GM21723 (cell line): ENCODE measurements around the gene KCNQ5.
"Not testable (repeated sequence)": the region's sequence is repeated elsewhere in the genome, so short reads cannot be mapped to it uniquely, and the experiment has no call there.

Source experiments
- ATAC-seq: cut with Tn5 transposase; IDR thresholded peaks from one replicate; pipeline ENCODE4 v1.9.1; 2021; ENCODE audit warnings: mild to moderate bottlenecking, moderate library complexity; ENCODE audit not compliant: unreplicated experiment

Gene KCNQ5

GRCh38 chr6:72890671-72891070 lies 268.8 kb downstream of the KCNQ5 start:
- ATAC-seq, result no peak

GRCh38 chr6:72892901-72893300 lies 271.0 kb downstream of the KCNQ5 start:
- ATAC-seq, result no peak

- ATAC-seq, result no peak
Observed at GRCh38 chr6:72894091-72894490, 272.2 kb downstream of the KCNQ5 start.

- not testable (repeated sequence) for ATAC-seq
Observed at GRCh38 chr6:72898313-72898712, 276.4 kb downstream of the KCNQ5 start.

- ATAC-seq, result no peak
Observed at GRCh38 chr6:72905705-72906478, 284.0 kb downstream of the KCNQ5 start.

- no peak for ATAC-seq
Observed at GRCh38 chr6:72911463-72912155, 289.7 kb downstream of the KCNQ5 start.

- ATAC-seq, result no peak
Observed at GRCh38 chr6:72913797-72914196, 291.9 kb downstream of the KCNQ5 start.

GRCh38 chr6:72916298-72916697 lies 294.4 kb downstream of the KCNQ5 start:
- ATAC-seq, result no peak

- ATAC-seq, result no peak
Observed at GRCh38 chr6:72916906-72917305, 295.0 kb downstream of the KCNQ5 start.

GRCh38 chr6:72922401-72922800 lies 300.5 kb downstream of the KCNQ5 start:
- ATAC-seq, result no peak

GRCh38 chr6:72925136-72925535 lies 303.3 kb downstream of the KCNQ5 start:
- ATAC-seq, result no peak

- no peak for ATAC-seq
Observed at GRCh38 chr6:72930556-72931132, 308.8 kb downstream of the KCNQ5 start.

- ATAC-seq, result no peak
Observed at GRCh38 chr6:72931325-72931887, 309.5 kb downstream of the KCNQ5 start.

GRCh38 chr6:72933233-72933632 lies 311.4 kb downstream of the KCNQ5 start:
- no peak for ATAC-seq

- no peak for ATAC-seq
Observed at GRCh38 chr6:72936766-72937559, 315.1 kb downstream of the KCNQ5 start.

GRCh38 chr6:72938104-72938503 lies 316.2 kb downstream of the KCNQ5 start:
- no peak for ATAC-seq

GRCh38 chr6:72939004-72939403 lies 317.1 kb downstream of the KCNQ5 start:
- ATAC-seq, result no peak

- no peak for ATAC-seq
Observed at GRCh38 chr6:72940265-72940664, 318.4 kb downstream of the KCNQ5 start.

- no peak for ATAC-seq
Observed at GRCh38 chr6:72941263-72941662, 319.4 kb downstream of the KCNQ5 start.

GRCh38 chr6:72941751-72942150 lies 319.9 kb downstream of the KCNQ5 start:
- ATAC-seq, result no peak

- no peak for ATAC-seq
Observed at GRCh38 chr6:72943699-72944098, 321.8 kb downstream of the KCNQ5 start.
